ENCODE measurements around the gene WFDC9. TPM values are rescaled to one million over a fixed set of nuclear protein-coding genes. Genes with fewer than 3 reads are reported as not detected.
"Not testable (repeated sequence)": the region's sequence is repeated elsewhere in the genome, so short reads cannot be mapped to it uniquely, and the experiment has no call there.

The WFDC9 gene
- polyA plus RNA-seq, 1 donor from 2014 or later: not detected

DNA sequence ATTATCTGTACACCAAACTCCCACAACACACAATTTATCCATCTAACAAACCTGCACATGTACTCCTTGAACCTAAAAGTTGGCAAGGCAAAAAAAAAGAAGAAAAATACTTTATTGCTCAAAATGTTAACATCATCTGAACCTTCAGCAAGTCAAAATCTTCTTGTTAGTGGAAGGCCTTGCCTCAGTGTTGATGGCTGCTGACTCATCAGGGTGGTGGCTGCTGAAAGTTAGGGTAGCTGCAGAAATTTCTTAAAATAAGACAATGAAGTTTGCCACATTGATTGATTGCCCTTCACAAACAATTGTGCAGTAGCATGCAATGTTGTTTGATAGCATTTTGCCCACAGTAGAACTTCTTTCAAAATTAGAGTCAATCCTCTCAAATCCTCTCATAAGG, 41.7 kb upstream of the WFDC9 start:
- Histone ChIP-seq H4K20me1 (ENCODE audit: insufficient read depth) (no peaks in the 10 kb centered on the region), H3K4me2 (ENCODE audit: low read length) (no peak overlapping the region), H3K27me3 (ENCODE audit: insufficient read depth, low read depth, low read length) (no peaks in the 10 kb centered on the region), H3K9me2 (ENCODE audit: insufficient read depth, low read length) (no peaks in the 10 kb centered on the region), H3F3A (ENCODE audit: insufficient read depth, low read length, poor library complexity, severe bottlenecking) (no peaks in the 10 kb centered on the region), H3K36me3 (ENCODE audit: insufficient read depth, low read length) (no peaks in the 10 kb centered on the region), H3K27ac (ENCODE audit: low read length) (no peak overlapping the region), H3K9me3 (ENCODE audit: low read length) (no peaks in the 10 kb centered on the region), H3K9ac (ENCODE audit: low read length) (no peak overlapping the region), H2AFZ (ENCODE audit: low read depth, low read length) (no peak overlapping the region), H3K79me2 (replicated peaks; ENCODE audit: insufficient read depth, low read length) (no peaks in the 10 kb centered on the region), H3K4me3 (ENCODE audit: low read length) (no peak overlapping the region)
- no peak for TF ChIP-seq MXI1 (conservative IDR thresholded peaks at IDR 0.05; ENCODE audit: poor library complexity, severe bottlenecking)
- TF ChIP-seq SMC3 (conservative IDR thresholded peaks at IDR 0.05; ENCODE audit: poor library complexity): no peak
- no peak for TF ChIP-seq EZH2 (IDR thresholded peaks at IDR 0.05; ENCODE audit: borderline replicate concordance, insufficient read depth, low read length, poor library complexity, severe bottlenecking)

DNA sequence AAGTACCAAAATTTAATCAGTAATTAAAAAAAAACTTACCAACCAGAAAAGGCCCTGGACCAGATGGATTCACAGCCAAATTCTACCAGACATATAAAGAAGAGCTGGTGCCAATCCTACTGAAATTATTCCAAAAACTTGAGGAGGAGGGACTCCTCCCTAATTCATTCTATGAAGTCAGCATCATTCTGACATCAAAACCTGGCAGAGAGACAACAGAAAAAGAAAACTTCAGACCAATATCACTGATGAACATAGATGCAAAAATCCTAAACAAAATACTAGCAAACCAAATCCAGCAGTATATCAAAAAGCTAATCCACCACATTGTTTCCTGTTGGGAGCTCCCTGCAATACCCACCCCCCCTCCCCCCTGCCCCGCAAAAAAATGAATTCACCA, 39.1 kb upstream of the WFDC9 start, which contains the start of gene WFDC11:
Gene WFDC11 (minus strand): TSS at position 101 of the 400 bp plus-strand sequence. CDS start 19,639 bp downstream, outside the sequence.
- Histone ChIP-seq H3K4me3 (ENCODE audit: low read length) (no peak within 1 kb of the TSS), H3K27ac (ENCODE audit: low read length) (no peak within 1 kb of the TSS), H3K79me2 (replicated peaks; ENCODE audit: insufficient read depth, low read length) (no peaks in the 10 kb centered on the region), H3K9ac (ENCODE audit: low read length) (no peak within 1 kb of the TSS), H3F3A (ENCODE audit: insufficient read depth, low read length, poor library complexity, severe bottlenecking) (no peaks in the 10 kb centered on the region), H3K9me3 (ENCODE audit: low read length) (no peaks in the 10 kb centered on the region), H3K36me3 (ENCODE audit: insufficient read depth, low read length) (no peaks in the 10 kb centered on the region), H3K27me3 (ENCODE audit: insufficient read depth, low read depth, low read length) (no peaks in the 10 kb centered on the region), H3K4me2 (ENCODE audit: low read length) (no peak within 1 kb of the TSS), H2AFZ (ENCODE audit: low read depth, low read length) (no peak within 1 kb of the TSS), H4K20me1 (ENCODE audit: insufficient read depth) (no peaks in the 10 kb centered on the region), H3K9me2 (ENCODE audit: insufficient read depth, low read length) (no peaks in the 10 kb centered on the region)
- TF ChIP-seq SMC3 (conservative IDR thresholded peaks at IDR 0.05; ENCODE audit: poor library complexity): no peak

DNA sequence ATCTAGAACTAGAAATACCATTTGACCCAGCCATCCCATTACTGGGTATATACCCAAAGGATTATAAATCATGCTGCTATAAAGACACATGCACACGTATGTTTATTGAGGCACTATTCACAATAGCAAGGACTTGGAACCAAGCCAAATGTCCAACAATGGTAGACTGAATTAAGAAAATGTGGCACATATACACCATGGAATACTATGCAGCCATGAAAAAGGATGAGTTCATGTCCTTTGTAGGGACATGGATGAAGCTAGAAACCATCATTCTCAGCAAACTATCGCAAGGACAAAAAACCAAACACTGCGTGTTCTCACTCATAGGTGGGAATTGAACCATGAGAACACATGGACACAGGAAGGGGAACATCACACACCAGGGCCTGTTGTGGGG, 26.0 kb upstream of the WFDC9 start:
- H2AFZ ChIP-seq (ENCODE audit: low read depth, low read length); H3K4me2 ChIP-seq (ENCODE audit: low read length); H3K36me3 ChIP-seq (ENCODE audit: insufficient read depth, low read length); H3K27me3 ChIP-seq (ENCODE audit: insufficient read depth, low read depth, low read length); H3F3A ChIP-seq (ENCODE audit: insufficient read depth, low read length, poor library complexity, severe bottlenecking); H4K20me1 ChIP-seq (ENCODE audit: insufficient read depth); H3K9me3 ChIP-seq (ENCODE audit: low read length); H3K9ac ChIP-seq (ENCODE audit: low read length); H3K27ac ChIP-seq (ENCODE audit: low read length); H3K9me2 ChIP-seq (ENCODE audit: insufficient read depth, low read length); H3K4me3 ChIP-seq (ENCODE audit: low read length); H3K79me2 ChIP-seq (replicated peaks; ENCODE audit: insufficient read depth, low read length): not testable (repeated sequence)

DNA sequence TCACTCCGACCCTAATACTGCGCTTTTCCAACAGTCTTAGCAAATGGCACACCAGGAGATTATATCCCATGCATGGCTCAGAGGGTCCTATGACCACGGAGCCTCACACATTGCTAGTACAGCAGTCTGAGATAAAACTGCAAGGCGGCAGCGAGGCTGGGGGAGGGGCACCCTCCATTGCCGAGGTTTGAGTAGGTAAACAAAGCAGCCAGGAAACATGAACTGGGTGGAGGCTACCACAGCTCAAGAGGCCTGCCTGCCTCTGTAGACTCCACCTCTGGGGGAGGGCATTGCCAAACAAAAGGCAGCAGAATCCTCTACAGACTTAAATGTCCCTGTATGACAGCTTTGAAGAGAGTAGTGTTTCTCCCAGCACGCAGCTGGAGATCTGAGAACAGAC, 20.6 kb upstream of the WFDC9 start:
- not testable (repeated sequence) for H2AFZ ChIP-seq (ENCODE audit: low read depth, low read length); H4K20me1 ChIP-seq (ENCODE audit: insufficient read depth); H3K4me3 ChIP-seq (ENCODE audit: low read length); H3K9me2 ChIP-seq (ENCODE audit: insufficient read depth, low read length); H3K9me3 ChIP-seq (ENCODE audit: low read length); H3K9ac ChIP-seq (ENCODE audit: low read length); H3K27ac ChIP-seq (ENCODE audit: low read length); H3F3A ChIP-seq (ENCODE audit: insufficient read depth, low read length, poor library complexity, severe bottlenecking); H3K36me3 ChIP-seq (ENCODE audit: insufficient read depth, low read length); H3K4me2 ChIP-seq (ENCODE audit: low read length); H3K27me3 ChIP-seq (ENCODE audit: insufficient read depth, low read depth, low read length); H3K79me2 ChIP-seq (replicated peaks; ENCODE audit: insufficient read depth, low read length)

DNA sequence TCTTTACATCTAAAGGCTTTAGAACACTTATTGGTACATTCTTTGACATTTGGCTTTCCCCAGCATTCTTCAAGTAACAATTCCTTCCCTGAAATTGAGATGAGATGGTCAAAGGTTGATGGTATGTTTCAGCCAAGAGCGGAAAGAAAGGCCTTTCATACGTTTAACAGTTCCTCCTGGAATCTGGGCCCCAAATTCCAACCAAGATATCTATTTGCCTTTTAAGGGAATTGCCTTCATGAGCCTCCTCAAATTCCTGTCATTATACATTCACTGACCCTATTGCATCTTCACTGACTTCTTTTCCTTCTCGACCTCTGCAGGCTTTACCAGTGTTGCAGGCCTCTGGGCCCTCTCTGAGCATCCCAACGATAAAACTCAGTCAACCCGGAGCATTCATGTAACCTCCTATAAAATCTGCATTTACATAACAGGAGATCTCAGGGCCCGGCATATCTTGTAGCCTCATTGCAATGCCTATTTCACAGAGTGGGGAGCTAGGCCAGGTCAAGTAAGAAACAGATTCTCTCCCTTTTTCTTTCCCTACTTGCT, 18.3 kb upstream of the WFDC9 start:
- H3K27me3 ChIP-seq (ENCODE audit: insufficient read depth, low read depth, low read length): no peaks in the 10 kb centered on the region
- H3K9me3 ChIP-seq (ENCODE audit: low read length): no peaks in the 10 kb centered on the region
- H4K20me1 ChIP-seq (ENCODE audit: insufficient read depth): no peaks in the 10 kb centered on the region
- H3K9ac ChIP-seq (ENCODE audit: low read length): no peak overlapping the region
- H3K4me3 ChIP-seq (ENCODE audit: low read length): no peak overlapping the region
- no peaks in the 10 kb centered on the region for H3K36me3 ChIP-seq (ENCODE audit: insufficient read depth, low read length)
- H3K79me2 ChIP-seq (replicated peaks; ENCODE audit: insufficient read depth, low read length): no peaks in the 10 kb centered on the region
- no peaks in the 10 kb centered on the region for H3K9me2 ChIP-seq (ENCODE audit: insufficient read depth, low read length)
- no peak overlapping the region for H3K4me2 ChIP-seq (ENCODE audit: low read length)
- no peaks in the 10 kb centered on the region for H3F3A ChIP-seq (ENCODE audit: insufficient read depth, low read length, poor library complexity, severe bottlenecking)
- H3K27ac ChIP-seq (ENCODE audit: low read length): no peak overlapping the region
- TF ChIP-seq MXI1 (conservative IDR thresholded peaks at IDR 0.05; ENCODE audit: poor library complexity, severe bottlenecking): no peak
- no peak overlapping the region for H2AFZ ChIP-seq (ENCODE audit: low read depth, low read length)
